BJ (cell line): ENCODE data around the gene RIMBP2. TPM values are rescaled to one million over a fixed set of nuclear protein-coding genes. Genes with fewer than 3 reads are reported as not detected.

Experiments used
- CTCF ChIA-PET: fragments of 350-600 bp; formaldehyde crosslinking; extraction: SDS; loops from one replicate; lab custom pipeline; 2021; ENCODE audit warnings: antibody characterized with exemption, inconsistent platforms; lab: Yijun Ruan, JAX
- POLR2A ChIA-PET: fragments of 300-600 bp; sonication (Branson Sonifier 250); formaldehyde crosslinking; extraction: SDS; loops from one replicate; lab custom pipeline; 2021; ENCODE audit warnings: antibody characterized with exemption; lab: Charles Lee
- DNase-seq: peaks from one replicate; pipeline ENCODE4 v3.0.0-alpha.2; 2011; ENCODE audit warnings: low read depth
- H3K27me3 ChIP-seq: 2 replicates; pipeline ENCODE4 v1.6.0; 2011; ENCODE audit warnings: low read length; ENCODE audit not compliant: control insufficient read depth, insufficient read depth
- H3K36me3 ChIP-seq: 2 replicates; pipeline ENCODE4 v1.5.1; 2011; ENCODE audit warnings: low read length; ENCODE audit not compliant: control insufficient read depth, insufficient read depth
- H3K4me3 ChIP-seq: 2 replicates; pipeline ENCODE4 v1.5.1; 2011; ENCODE audit warnings: low read depth, mild to moderate bottlenecking, control low read depth, low read length
- CTCF ChIP-seq: IDR thresholded peaks from 2 replicates; pipeline ENCODE4 v1.5.1; 2011; ENCODE audit warnings: low read depth, mild to moderate bottlenecking, control low read depth, inconsistent platforms, low read length, moderate library complexity; ENCODE audit not compliant: insufficient read depth
- polyA minus RNA-seq: library from RNA; depleted of rRNA, polyadenylated mRNA; stranded (reverse); fragments of >200 nt; gene quantifications from 2 replicates; pipeline ENCODE4 v1.2.3, GENCODE V29; 2011; rRNA and poly(A)+ RNA removed
- polyA plus RNA-seq: library from polyadenylated mRNA; depleted of rRNA; stranded (reverse); fragments of >200 nt; gene quantifications from 2 replicates; pipeline ENCODE4 v1.2.3, GENCODE V29; 2011; rRNA removed

RIMBP2 gene
- 0.05 TPM in 1 of 2 replicates, not detected in the other for polyA plus RNA-seq
- not detected in 2 replicates for polyA minus RNA-seq

DNA sequence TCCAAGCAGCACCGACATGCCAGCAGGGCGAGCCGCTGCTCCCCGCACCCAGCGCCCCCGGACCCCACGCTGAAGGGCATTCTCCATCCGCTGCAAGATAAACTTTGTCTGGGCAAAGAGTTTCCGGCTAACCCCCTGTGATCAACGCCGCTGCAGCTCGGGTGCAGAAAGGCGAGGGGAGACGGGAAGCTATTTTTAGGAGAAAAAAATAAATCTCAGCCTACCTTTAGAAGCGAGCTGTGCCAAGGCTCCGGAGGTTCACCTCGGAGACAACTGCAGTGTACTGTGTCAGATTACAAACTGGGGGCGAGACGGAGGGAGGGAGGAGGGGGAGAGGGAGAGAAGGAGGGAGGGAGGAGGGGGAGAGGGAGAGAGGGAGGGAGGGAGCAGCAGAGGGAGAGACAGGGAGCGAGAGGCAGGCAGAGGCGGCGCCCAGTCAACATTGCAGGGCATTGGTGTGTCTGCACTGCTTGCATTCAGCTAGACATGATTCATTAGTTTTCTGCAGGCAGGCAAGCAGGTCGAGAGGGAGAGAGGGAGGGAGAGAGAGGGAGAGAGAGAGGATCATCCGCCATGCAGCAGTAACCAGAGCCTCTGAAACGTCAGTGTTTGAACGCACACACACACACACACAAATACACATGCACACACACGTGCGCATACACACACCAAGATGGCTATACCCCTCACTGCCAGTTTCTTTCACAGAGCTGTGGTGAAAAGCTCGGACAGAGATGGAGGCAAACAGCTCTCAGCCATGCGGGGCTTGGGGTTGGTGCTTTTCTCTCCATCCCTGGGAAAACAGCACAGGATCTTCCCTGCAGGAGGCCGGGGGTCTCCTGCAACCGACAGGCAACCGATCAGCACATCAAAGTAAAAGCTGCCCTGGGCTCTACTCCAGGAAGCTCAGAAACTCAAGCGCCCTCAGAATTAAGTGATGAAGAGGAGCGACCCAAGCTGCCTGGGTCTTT lies at the start of gene RIMBP2:
TSS of gene RIMBP2 (minus strand) at position 302 of the 971 bp plus-strand sequence. CDS start 237,286 bp downstream, outside the sequence.
- ChIA-PET CTCF (interaction anchor here (0.7 kb wide), 1 partner anchor 94 kb away, joined by 3 read pairs; no protein-coding TSS in a partner anchor), POLR2A (no interaction called here)
- DNase-seq: no peak
- no peak for TF ChIP-seq CTCF
- Histone ChIP-seq H3K36me3 (no peaks in the 10 kb centered on the region), H3K27me3 (peaks cover 1% of the 10 kb centered on the region; the same call in 1 of the 2 replicates), H3K4me3 (no peak within 1 kb of the TSS)

DNA sequence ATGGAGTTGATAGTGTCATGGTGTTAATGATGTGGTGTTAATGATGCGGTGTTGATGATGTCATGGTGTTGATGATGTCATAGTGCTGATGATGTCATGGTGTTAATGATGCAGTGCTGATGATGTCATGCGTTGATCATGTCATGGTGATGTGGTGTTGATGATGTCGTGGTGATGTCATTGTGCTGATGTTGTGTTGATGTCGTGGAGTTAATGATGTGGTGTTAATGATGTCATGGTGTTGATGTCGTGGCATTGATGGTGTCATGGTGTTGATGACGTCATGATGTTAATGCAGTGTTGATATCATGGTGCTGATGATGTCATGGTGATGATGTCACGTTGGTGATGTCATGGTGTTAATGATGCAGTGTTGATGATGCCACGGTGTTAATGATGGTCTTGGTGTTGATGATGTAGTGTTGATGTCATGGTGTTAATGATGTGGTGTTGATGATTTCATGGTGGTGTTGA lies 49.1 kb upstream of the RIMBP2 start:
- Histone ChIP-seq H3K4me3 (no peak overlapping the region), H3K36me3 (no peaks in the 10 kb centered on the region), H3K27me3 (no peaks in the 10 kb centered on the region)
- CTCF ChIA-PET: no interaction called here
- POLR2A ChIA-PET: no interaction called here
- no peak for TF ChIP-seq CTCF
- no peak for DNase-seq

DNA sequence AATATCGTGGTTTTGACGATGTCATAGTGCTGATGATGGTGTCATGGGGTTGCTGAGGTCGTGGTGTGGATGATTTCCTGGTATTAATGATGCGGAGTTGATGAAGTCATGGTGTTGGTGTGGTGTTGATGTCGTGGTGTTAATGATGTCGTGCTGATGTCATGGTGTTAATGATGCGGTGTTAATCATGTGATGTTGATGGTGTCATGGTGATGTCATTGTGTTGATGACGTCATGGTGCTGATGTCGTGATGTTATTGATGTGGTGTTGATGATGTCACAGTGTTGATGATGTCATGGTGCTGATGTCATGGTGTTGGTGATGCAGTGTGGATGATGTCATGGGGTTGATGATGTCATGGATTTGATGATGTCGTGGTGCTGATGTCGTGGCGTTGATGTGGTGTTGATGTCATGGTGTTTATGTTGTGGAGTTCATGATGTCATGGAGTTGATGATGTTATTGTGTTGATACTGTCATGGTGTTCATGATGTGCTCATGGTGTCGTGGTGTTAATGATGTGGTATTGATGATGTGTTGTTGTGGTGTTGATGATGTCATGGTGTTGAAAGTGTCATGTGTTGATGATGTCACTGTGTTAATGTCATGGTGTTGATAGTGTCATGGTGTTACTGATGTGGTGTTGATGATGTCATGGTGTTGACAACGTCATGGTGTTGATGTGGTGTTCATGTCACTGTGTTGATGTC lies 48.5 kb upstream of the RIMBP2 start:
- DNase-seq: no peak
- POLR2A ChIA-PET: no interaction called here
- Histone ChIP-seq H3K36me3 (no peaks in the 10 kb centered on the region), H3K27me3 (no peaks in the 10 kb centered on the region), H3K4me3 (no peak overlapping the region)
- no peak for TF ChIP-seq CTCF
- CTCF ChIA-PET: no interaction called here

- CTCF ChIA-PET: no interaction called here
- no peak for TF ChIP-seq CTCF
- POLR2A ChIA-PET: no interaction called here
- Histone ChIP-seq H3K36me3 (no peaks in the 10 kb centered on the region), H3K27me3 (no peaks in the 10 kb centered on the region), H3K4me3 (no peak overlapping the region)
- no peak for DNase-seq
These were observed 48.0 kb upstream of the RIMBP2 start for GRCh38 chr12:130764073-130764472.

DNA sequence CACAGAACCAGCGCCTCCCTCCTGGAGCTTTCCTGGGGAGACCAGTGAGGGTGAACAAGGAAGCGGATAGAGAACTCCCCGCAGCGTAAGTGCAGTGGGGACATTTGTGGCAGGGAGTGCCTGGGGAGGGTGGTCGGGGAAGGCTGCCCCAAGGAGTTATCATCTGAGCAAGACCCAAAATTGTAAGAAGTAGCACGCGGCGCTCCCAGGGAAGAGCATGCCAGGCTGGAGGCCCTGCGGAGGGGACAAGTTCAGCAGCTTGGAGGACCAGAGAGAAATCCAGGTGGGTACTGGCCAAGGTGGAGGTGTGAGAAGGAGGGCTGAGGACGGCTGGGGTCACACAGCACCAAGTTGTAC lies 46.2 kb upstream of the RIMBP2 start:
- POLR2A ChIA-PET: no interaction called here
- no peak for TF ChIP-seq CTCF
- CTCF ChIA-PET: interaction anchor here (2.2 kb wide), 1 partner anchor 14 kb away, joined by 8 read pairs; no protein-coding TSS in a partner anchor
- Histone ChIP-seq H3K36me3 (no peaks in the 10 kb centered on the region), H3K4me3 (no peak overlapping the region), H3K27me3 (no peaks in the 10 kb centered on the region)
- DNase-seq: no peak
